Calu3 (cell line): ENCODE measurements around the gene INAFM1. TPM values are rescaled to one million over a fixed set of nuclear protein-coding genes. Genes with fewer than 3 reads are reported as not detected.

Experiments used
- BruUV-seq: library from RNA; stranded (reverse); fragments of 400-500 nt; replicated peaks from 2 replicates; lab custom pipeline; 2021; lab: Mats Ljungman, UMichigan
- CTCF ChIA-PET: fragments of 300-600 bp; sonication (Branson Sonifier 250); formaldehyde crosslinking; loops from one replicate; lab custom pipeline; 2022; ENCODE audit warnings: antibody characterized with exemption; lab: Charles Lee
- DNase-seq: peaks from one replicate; pipeline ENCODE4 v3.0.0; 2022
- H3K27ac Mint-ChIP-seq: one replicate; pipeline ENCODE4 v1.8.0; 2022; ENCODE audit warnings: mixed read lengths; ENCODE audit not compliant: unreplicated experiment
- H3K27me3 Mint-ChIP-seq: one replicate; pipeline ENCODE4 v1.8.0; 2022; ENCODE audit warnings: mixed read lengths; ENCODE audit not compliant: unreplicated experiment
- H3K36me3 Mint-ChIP-seq: one replicate; pipeline ENCODE4 v1.8.0; 2022; ENCODE audit warnings: mild to moderate bottlenecking, moderate library complexity, mixed read lengths; ENCODE audit not compliant: insufficient read depth, unreplicated experiment
- H3K4me1 Mint-ChIP-seq: one replicate; pipeline ENCODE4 v1.8.0; 2022; ENCODE audit warnings: mild to moderate bottlenecking, low read depth, mixed read lengths; ENCODE audit not compliant: unreplicated experiment
- H3K4me3 Mint-ChIP-seq: one replicate; pipeline ENCODE4 v1.8.0; 2022; ENCODE audit warnings: mild to moderate bottlenecking, low read depth, moderate library complexity, mixed read lengths; ENCODE audit not compliant: unreplicated experiment
- H3K9me3 Mint-ChIP-seq: one replicate; pipeline ENCODE4 v1.8.0; 2022; ENCODE audit warnings: low read depth, mixed read lengths; ENCODE audit not compliant: unreplicated experiment
- CTCF ChIP-seq: fragments of 200-600 bp; IDR thresholded peaks from one replicate; pipeline ENCODE4 v1.8.0; 2022; ENCODE audit warnings: antibody characterized with exemption; ENCODE audit not compliant: unreplicated experiment
- intact Hi-C: fragments of 100-400 bp; cut with micrococcal nuclease; formaldehyde crosslinking; loops from one replicate; pipeline ENCODE4 v1.10.0; 2022; ENCODE audit not compliant: unreplicated experiment
- total RNA-seq: library from RNA; stranded (reverse); gene quantifications from 2 replicates; pipeline ENCODE4 v1.2.3, GENCODE V29; 2022

The INAFM1 gene
- total RNA-seq, 1 experiment from 2014 or later = 13.9 TPM

DNA sequence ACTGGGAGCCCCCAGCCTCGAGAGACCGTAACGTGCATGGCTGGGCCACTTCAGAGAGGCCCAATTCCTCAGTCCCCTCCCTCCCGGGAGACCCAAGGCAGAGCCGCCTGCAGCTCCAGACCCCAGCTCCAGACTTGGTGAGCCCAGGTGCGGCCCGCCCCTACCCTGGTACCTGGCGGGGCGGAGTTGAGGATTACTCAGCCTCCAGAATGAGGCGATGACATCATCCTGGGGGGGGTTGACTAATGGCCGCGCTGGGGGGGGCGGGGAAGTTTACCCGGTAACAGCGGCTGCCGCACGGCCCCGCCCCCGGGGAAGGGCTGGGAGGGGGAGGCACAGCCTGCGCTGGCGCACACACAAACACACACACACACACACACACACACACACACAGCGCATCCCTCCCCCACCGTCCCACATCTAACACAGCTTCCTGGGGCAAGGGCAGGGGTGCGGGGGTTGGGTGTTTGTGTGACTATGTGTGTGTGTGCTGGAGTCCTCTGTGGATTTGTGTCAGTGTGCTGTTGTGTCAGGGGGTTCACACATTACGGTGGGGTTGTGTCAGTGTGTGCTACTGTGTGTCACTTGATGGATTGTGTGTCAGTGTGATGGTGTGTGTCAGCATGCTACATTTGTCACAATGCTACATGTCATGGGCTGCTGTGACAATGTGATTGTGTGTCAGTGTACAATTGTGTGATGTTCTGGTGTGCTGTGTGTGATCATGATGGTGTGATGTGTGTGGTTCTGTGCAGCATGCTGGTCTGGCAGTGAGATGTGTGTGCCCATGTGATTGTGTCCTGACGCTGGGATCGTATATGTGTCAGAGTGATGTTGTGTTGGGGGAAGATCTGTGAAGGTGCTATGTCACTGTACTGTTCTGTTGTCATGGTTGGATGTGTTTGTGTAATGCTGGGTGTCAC lies 33.4 kb upstream of the INAFM1 start:
- Mint-ChIP-seq H3K27me3 (peaks cover 16% of the 10 kb centered on the region), H3K4me1 (peaks cover 8% of the 10 kb centered on the region), H3K9me3 (no peaks in the 10 kb centered on the region), H3K4me3 (no peak overlapping the region), H3K36me3 (peaks cover 16% of the 10 kb centered on the region), H3K27ac (no peak overlapping the region)
- no peak for TF ChIP-seq CTCF
- DNase-seq = peak; percentile 96
- CTCF ChIA-PET = interaction anchor here (0.6 to 1.3 kb wide), 4 partner anchors 9 to 31 kb away, joined by 3 to 7 read pairs (median 6); no protein-coding TSS in a partner anchor
- BruUV-seq = TSS peak; percentile 47
- intact Hi-C loops = no loop called here

DNA sequence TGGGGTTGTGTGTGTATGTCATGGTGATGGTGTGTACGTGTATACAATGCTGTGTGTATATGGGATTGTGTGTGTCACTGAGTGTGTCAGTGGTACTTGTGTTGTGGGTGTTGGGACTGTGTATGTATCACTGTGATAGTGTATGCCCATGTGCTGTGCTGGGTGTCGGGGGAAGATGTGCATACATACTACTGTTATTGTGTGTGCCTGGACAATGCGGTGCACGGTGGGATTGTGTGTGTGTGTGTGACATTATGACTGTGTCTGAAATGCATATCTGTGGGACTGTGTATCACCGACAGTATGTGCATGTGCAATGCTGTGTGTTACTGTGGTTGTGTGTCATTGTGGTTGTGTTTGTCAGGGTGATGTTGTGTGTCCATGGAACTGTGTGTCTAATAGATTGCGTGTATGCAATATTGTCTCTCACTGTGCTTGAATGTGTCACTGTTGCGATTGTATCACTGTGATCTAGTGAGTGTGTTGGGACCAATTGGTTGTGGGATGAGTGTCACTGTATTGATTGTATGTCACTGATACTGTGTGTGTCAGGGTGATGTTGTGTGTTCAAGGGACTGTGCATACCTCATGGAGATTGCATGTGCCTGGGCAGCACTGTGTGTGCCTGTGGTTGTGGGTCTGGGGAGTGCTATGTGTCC lies 32.6 kb upstream of the INAFM1 start:
- Mint-ChIP-seq H3K9me3 (no peaks in the 10 kb centered on the region), H3K36me3 (peaks cover 16% of the 10 kb centered on the region), H3K4me3 (no peak overlapping the region), H3K27me3 (peaks cover 13% of the 10 kb centered on the region), H3K27ac (no peak overlapping the region), H3K4me1 (peaks cover 8% of the 10 kb centered on the region)
- no peak for DNase-seq
- CTCF ChIA-PET = interaction anchor here (1.1 to 1.3 kb wide), 2 partner anchors 31 kb away, joined by 5 to 7 read pairs; no protein-coding TSS in a partner anchor
- intact Hi-C loops = no loop called here
- no peak for TF ChIP-seq CTCF
- no TSS peak for BruUV-seq

- Mint-ChIP-seq H3K27me3 (peaks cover 13% of the 10 kb centered on the region), H3K36me3 (peaks cover 10% of the 10 kb centered on the region), H3K4me1 (peaks cover 8% of the 10 kb centered on the region), H3K27ac (no peak overlapping the region), H3K9me3 (no peaks in the 10 kb centered on the region), H3K4me3 (no peak overlapping the region)
- no TSS peak for BruUV-seq
- intact Hi-C loops = no loop called here
- CTCF ChIA-PET = interaction anchor here (0.8 to 5.4 kb wide), 6 partner anchors 13 to 55 kb away, joined by 4 to 251 read pairs (median 9); partner anchors contain the start of gene CCDC9
- no peak for DNase-seq
- TF ChIP-seq CTCF = no peak
Observed at GRCh38 chr19:47243364-47243775, 31.3 kb upstream of the INAFM1 start.

DNA sequence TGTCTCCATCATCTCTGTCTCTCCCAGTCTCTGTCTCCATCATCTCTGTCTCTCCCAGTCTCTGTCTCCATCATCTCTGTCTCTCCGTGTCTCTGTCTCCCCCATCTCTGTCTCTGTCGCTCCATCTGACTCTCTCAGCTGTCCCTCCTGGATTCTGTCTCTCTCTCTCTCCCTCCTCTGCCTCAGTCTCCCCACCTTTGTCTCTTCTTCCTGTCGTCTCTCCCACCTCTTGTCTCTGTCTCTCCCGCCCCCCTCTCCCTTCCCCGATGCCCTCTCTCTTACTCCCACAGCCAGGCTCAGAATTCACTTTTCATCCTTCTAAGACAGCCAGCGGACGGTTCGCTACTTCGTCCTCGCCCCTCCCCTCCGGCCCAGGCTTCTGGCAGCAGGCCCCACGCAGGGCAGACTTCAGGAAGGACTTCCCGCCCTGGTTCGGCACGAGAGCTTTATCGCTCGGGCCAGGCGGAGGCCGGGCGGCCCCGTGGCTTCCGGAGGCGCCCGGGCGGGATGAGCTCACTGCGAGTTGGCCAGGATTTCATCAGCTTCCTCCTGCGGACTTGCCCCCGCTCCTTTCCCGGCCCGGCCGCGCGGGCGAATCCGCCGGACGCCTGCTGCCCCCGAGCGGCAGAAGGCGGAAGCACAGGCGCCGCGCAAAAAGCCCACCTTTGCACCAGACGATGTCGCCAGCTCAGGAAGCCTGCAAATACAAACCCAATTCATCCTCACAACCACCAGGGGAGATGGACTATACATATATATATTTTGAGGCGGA lies 30.7 kb upstream of the INAFM1 start:
- CTCF ChIA-PET = interaction anchor here (0.6 to 5.4 kb wide), 31 partner anchors 8 to 865 kb away, joined by 3 to 251 read pairs (median 4); partner anchors contain the start of genes CCDC9, INAFM1 and ZC3H4
- no peaks in the 10 kb centered on the region for H3K9me3 Mint-ChIP-seq
- TF ChIP-seq CTCF = peak; percentile 97
- H3K27me3 Mint-ChIP-seq = peaks cover 7% of the 10 kb centered on the region
- DNase-seq = peak; percentile 97
- no TSS peak for BruUV-seq
- no peak overlapping the region for H3K4me3 Mint-ChIP-seq
- peaks cover 4% of the 10 kb centered on the region for H3K4me1 Mint-ChIP-seq
- no peak overlapping the region for H3K27ac Mint-ChIP-seq
- intact Hi-C loops = loop anchor here (1.0 kb wide), 1 partner anchor 34 kb away; no protein-coding TSS in a partner anchor
- H3K36me3 Mint-ChIP-seq = peaks cover 4% of the 10 kb centered on the region
